Large intestine (tissue), 3 donors: ENCODE data around the gene RNF149. TPM values are rescaled to one million over a fixed set of nuclear protein-coding genes. Genes with fewer than 3 reads are reported as not detected.

Source experiments
- DNase-seq, 2 donors: peaks; one replicate each; pipeline versions ENCODE4 v3.0.0 to v3.0.0-alpha.2; 2013
- H3K27ac ChIP-seq: one replicate; pipeline ENCODE4 v1.5.1; 2013; ENCODE audit warnings: low read length
- H3K27me3 ChIP-seq: 2 replicates; pipeline ENCODE4 v1.6.1; 2013; ENCODE audit warnings: low read length; ENCODE audit not compliant: control insufficient read depth, insufficient read depth
- H3K36me3 ChIP-seq: 2 replicates; pipeline ENCODE4 v1.6.1; 2013; ENCODE audit warnings: low read length; ENCODE audit not compliant: control insufficient read depth, insufficient read depth
- H3K4me1 ChIP-seq: one replicate; pipeline ENCODE4 v1.6.1; 2013; ENCODE audit warnings: low read length; ENCODE audit not compliant: control insufficient read depth, insufficient read depth
- H3K4me3 ChIP-seq: one replicate; pipeline ENCODE4 v1.5.1; 2013; ENCODE audit warnings: low read length
- H3K9me3 ChIP-seq: one replicate; pipeline ENCODE4 v1.6.1; 2013; ENCODE audit warnings: mild to moderate bottlenecking, low read depth, low read length, moderate library complexity; ENCODE audit not compliant: control insufficient read depth
- WGBS: methylation state at CpG from one replicate; pipeline ENCODE4 v1.1.5; 2013; ENCODE audit warnings: low lambda C conversion rate; ENCODE audit not compliant: insufficient coverage; 5-methylcytosine and 5-hydroxymethylcytosine counted together
- polyA plus RNA-seq: library from polyadenylated mRNA; unstranded; fragments of 120-200 nt; gene quantifications from one replicate; pipeline ENCODE4 v1.2.1, GENCODE V29; 2013

The RNF149 gene
- polyA plus RNA-seq, 1 donor = 68.9 TPM

DNA sequence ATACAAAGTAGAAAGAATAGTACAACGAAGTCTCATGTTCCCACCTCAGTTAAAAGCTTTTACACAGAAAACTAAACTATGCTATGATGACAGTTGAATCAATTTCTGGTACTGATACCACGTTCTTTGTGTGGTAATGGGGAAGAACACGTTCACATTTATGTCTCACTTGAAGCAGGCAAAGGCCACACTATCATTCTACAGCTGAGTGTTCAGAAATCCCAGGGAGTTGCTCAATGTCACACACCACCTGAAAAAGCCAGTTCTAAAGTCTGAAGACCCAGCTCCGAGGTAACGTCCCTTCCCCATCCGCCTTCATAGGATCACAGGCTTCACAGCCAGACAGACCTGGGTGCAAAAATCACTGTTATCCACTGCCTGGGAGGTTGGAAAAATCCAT, 8.9 kb downstream of the RNF149 start:
- H3K36me3 ChIP-seq = peaks cover 3% of the 10 kb centered on the region
- H3K4me3 ChIP-seq = no peak overlapping the region
- no peaks in the 10 kb centered on the region for H3K27me3 ChIP-seq
- H3K27ac ChIP-seq = peak overlapping the region; percentile 24
- H3K4me1 ChIP-seq = no peaks in the 10 kb centered on the region
- WGBS = 72% methylated on average over 3 of the region's 6 CpGs
- no peaks in the 10 kb centered on the region for H3K9me3 ChIP-seq
- DNase-seq = peak; percentile 28 to 62

DNA sequence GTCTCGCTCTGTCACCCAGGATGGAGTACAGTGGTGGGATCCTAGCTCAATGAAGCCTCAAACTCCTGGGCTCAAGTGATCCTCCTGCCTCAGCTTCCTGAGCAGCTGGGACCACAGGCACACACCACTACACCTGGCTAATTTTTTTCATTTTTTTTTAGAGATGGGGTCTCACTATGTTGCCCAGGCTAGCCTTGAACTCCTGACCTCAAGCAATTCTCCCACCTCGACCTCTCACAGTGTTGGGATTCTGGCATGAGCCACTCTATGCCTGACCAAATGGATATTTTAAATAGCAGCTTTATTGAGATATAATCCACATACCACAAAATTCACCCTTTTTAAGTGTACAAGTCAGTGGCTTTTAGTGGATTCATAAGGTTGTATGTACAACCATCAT, 11.1 kb downstream of the RNF149 start:
- no peaks in the 10 kb centered on the region for H3K4me1 ChIP-seq
- H3K4me3 ChIP-seq = no peak overlapping the region
- H3K36me3 ChIP-seq = peaks cover 14% of the 10 kb centered on the region
- H3K9me3 ChIP-seq = no peaks in the 10 kb centered on the region
- WGBS = no CpG with 5 or more reads among the region's 2 CpGs
- H3K27me3 ChIP-seq = no peaks in the 10 kb centered on the region
- no peak for DNase-seq
- no peak overlapping the region for H3K27ac ChIP-seq

DNA sequence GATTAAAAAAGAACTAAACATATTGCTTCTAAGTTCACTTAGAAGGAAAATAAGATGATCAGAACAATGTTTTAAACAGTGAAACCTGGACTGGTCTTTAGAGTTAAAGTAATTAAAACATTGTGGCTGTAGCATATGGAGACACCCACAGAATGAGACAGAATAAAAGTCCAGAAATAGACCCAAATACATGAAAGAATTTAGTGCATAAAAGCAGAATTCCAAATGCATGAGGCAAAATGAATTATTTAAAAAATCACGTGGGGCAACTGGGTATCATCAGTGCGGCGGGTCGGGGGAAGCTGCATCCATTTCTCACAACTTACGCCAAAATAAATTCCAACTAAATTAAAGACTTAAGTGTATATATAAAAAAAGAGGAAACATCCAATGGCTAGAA, 12.1 kb downstream of the RNF149 start:
- H3K4me3 ChIP-seq = no peak overlapping the region
- H3K27ac ChIP-seq = no peak overlapping the region
- no peaks in the 10 kb centered on the region for H3K9me3 ChIP-seq
- peaks cover 17% of the 10 kb centered on the region for H3K36me3 ChIP-seq
- no peaks in the 10 kb centered on the region for H3K4me1 ChIP-seq
- DNase-seq = no peak
- whole genome bisulfite sequencing = no CpG with 5 or more reads among the region's 5 CpGs
- no peaks in the 10 kb centered on the region for H3K27me3 ChIP-seq

DNA sequence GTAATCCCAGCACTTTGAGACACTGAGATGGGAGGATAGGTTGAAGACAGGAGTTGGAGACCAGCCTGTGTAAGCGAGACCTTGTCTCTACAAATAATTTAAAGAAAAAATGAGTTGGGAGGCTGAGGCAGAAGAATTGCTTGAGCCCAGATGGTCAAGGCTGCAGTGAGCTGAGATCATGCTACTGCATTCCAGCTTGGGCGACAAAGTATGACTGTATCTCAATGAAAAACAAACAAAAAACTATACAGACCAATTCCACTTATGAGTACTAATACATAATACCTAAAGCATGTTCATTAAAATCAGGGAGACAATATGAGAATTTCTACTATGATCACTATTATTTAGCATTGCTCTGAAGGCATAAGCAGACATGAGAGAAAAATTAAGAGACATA, 12.6 kb downstream of the RNF149 start:
- Histone ChIP-seq H3K27ac (no peak overlapping the region), H3K4me3 (no peak overlapping the region), H3K4me1 (no peaks in the 10 kb centered on the region), H3K27me3 (no peaks in the 10 kb centered on the region), H3K9me3 (no peaks in the 10 kb centered on the region), H3K36me3 (peaks cover 17% of the 10 kb centered on the region)
- WGBS = no CpG with 5 or more reads among the region's 2 CpGs
- DNase-seq = no peak

DNA sequence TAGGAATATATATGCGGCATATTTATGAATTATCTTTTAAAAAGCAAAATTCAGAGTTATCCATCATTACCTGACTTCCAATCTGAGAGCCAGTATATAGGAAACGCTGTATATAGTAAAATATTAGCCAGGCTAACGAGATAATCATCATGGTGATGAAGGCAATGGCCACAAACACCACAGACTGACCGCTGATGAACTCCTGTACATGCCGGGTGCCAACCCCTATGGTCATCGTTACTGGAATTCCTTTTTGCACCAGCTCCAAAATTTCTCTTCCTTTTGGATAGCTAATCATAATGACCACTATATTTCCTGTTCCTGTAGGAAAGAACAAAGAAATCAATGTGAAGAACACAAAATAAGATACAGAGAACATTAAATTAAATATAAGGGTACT, 13.6 kb downstream of the RNF149 start:
- 100% methylated on average over 1 of the region's 6 CpGs for WGBS
- H3K9me3 ChIP-seq = no peaks in the 10 kb centered on the region
- H3K4me3 ChIP-seq = no peak overlapping the region
- DNase-seq = no peak
- no peaks in the 10 kb centered on the region for H3K27me3 ChIP-seq
- no peaks in the 10 kb centered on the region for H3K4me1 ChIP-seq
- no peak overlapping the region for H3K27ac ChIP-seq
- H3K36me3 ChIP-seq = peaks cover 20% of the 10 kb centered on the region

DNA sequence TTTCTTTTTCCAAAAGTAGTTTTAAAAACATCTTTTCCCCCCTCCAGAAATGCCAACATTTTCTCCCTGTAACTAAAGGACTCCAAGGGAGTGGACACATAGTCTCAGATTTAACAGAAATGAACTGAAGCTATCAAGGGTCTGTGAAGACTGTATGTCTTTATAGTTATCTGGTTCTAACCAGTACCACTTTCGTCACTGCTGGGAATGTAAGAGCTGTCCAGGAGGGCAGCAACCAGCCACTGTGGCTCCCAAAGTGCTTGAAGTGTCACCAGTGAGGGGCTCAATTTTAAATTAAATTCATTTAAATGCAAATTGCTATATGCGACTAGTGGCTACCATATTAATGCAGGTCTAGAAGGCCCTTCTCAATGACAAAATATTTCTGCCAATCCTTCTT, 15.0 kb downstream of the RNF149 start:
- peaks cover 23% of the 10 kb centered on the region for H3K36me3 ChIP-seq
- no peak for DNase-seq
- H3K4me1 ChIP-seq = no peaks in the 10 kb centered on the region
- no CpG with 5 or more reads among the region's 2 CpGs for WGBS
- H3K4me3 ChIP-seq = no peak overlapping the region
- no peak overlapping the region for H3K27ac ChIP-seq
- H3K27me3 ChIP-seq = no peaks in the 10 kb centered on the region
- no peaks in the 10 kb centered on the region for H3K9me3 ChIP-seq

DNA sequence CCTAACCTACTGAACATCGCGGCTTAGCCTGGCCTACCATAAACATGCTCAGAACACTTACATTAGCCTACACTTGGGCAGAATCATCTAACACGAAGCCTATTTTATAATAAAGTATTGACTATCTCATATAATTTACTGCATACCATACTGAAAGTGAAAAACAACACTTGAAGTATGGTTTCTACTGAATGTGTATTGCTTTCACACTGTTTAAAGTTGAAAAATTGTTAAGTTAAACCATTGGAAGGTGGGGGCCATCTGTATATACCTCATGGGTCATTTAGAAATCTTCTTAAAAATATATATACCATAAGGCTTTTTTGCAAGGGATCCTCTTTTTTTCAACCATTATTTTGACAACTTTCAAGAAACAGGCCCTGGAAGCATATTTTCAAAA, 16.5 kb downstream of the RNF149 start:
- Histone ChIP-seq H3K4me1 (no peaks in the 10 kb centered on the region), H3K27me3 (no peaks in the 10 kb centered on the region), H3K4me3 (no peak overlapping the region), H3K9me3 (no peaks in the 10 kb centered on the region), H3K36me3 (peaks cover 33% of the 10 kb centered on the region), H3K27ac (no peak overlapping the region)
- WGBS = no CpG with 5 or more reads among the region's 3 CpGs
- no peak for DNase-seq

DNA sequence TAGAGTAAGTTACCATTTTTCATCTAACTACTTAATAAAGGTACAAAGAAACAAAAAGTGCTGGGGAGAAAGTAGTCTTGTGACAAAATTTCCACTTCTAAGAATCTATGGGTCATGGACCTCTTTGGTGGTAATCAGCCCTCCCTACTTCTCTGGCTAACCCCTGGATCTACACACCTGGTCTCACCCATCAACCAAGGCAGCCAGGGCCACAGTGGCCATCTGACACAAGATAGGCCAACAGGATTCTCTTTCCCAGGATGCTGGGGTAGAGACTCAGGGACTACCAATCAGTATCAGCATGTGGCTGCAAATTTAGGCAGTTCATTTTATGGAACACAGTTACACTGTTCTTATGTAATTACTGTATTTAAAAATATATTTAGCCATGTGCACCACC, 17.8 kb downstream of the RNF149 start:
- Histone ChIP-seq H3K4me1 (no peaks in the 10 kb centered on the region), H3K27me3 (no peaks in the 10 kb centered on the region), H3K36me3 (peaks cover 41% of the 10 kb centered on the region), H3K4me3 (no peak overlapping the region), H3K27ac (no peak overlapping the region), H3K9me3 (no peaks in the 10 kb centered on the region)
- DNase-seq = no peak

DNA sequence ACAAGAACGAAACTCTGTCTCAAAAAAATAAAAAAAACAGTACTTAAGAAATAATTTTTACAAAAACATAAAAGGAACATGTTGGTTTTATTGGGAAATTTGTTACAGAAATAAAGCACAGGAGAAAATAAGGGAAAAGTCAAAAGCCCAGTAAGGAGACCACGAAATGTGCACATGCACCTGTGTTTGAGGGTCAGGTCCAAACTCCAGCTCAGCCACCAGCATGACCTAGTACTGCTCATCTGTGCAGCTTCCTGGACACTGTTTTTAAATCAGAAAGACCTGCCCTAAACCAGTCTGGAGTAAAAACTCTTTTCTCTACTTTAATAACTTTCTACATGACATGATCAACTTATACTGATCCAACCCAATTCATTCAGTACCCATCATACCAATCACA, 21.2 kb downstream of the RNF149 start:
- no peak for DNase-seq
- 93% methylated on average over 2 of the region's 2 CpGs for WGBS
- H3K4me3 ChIP-seq = no peak overlapping the region
- H3K9me3 ChIP-seq = no peaks in the 10 kb centered on the region
- H3K4me1 ChIP-seq = no peaks in the 10 kb centered on the region
- no peaks in the 10 kb centered on the region for H3K27me3 ChIP-seq
- H3K27ac ChIP-seq = no peak overlapping the region
- peaks cover 56% of the 10 kb centered on the region for H3K36me3 ChIP-seq

DNA sequence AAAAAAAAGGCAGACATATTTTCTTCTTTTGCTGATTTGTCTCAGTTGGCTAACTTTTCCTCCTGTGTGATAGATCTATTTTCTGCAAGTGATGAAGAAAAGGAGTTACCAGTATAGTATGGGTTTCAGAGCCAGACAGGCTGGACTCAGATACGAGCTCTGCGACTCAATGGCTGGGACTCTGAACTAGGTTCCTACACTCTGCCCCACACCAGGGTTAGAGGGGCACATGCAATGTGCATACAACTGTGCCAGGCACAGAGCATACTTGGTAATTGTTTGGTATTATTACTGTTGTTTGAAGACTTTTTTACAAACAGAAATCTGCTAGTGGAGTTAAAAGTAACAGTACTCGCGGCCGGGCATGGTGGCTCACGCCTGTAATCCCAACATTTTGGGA, 21.8 kb downstream of the RNF149 start:
- H3K4me1 ChIP-seq = no peaks in the 10 kb centered on the region
- H3K9me3 ChIP-seq = no peaks in the 10 kb centered on the region
- H3K27me3 ChIP-seq = no peaks in the 10 kb centered on the region
- no peak overlapping the region for H3K27ac ChIP-seq
- no peak overlapping the region for H3K4me3 ChIP-seq
- peaks cover 59% of the 10 kb centered on the region for H3K36me3 ChIP-seq
- no CpG with 5 or more reads among the region's 6 CpGs for WGBS
- DNase-seq = no peak

DNA sequence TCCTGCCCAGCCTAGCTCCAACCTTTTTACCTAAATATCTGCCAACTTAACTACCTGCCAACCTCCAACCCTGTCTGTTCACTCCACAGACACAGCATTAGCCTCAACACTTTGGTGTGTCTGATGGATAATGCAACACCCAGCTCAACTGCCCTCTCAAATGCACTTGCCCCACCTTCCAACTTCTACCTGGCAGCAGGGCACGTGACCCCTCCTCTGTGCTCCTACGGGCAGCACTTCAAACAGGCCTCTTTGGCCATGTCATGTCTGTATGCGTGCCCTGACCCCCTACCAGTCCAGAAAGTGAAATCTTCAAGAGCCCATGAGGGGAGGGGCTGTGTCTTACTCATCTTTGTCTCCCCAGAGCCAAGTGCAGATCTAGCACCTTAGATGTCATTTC, 25.5 kb downstream of the RNF149 start:
- Histone ChIP-seq H3K27me3 (no peaks in the 10 kb centered on the region), H3K4me1 (no peaks in the 10 kb centered on the region), H3K4me3 (no peak overlapping the region), H3K27ac (no peak overlapping the region), H3K36me3 (peaks cover 71% of the 10 kb centered on the region), H3K9me3 (no peaks in the 10 kb centered on the region)
- WGBS = no CpG with 5 or more reads among the region's 3 CpGs
- DNase-seq = no peak
